NK-92 (cell line): ENCODE data around the gene KCNK18.
"Not testable (repeated sequence)": the region's sequence is repeated elsewhere in the genome, so short reads cannot be mapped to it uniquely, and the experiment has no call there.

Experiments used
- DNase-seq: peaks from one replicate; lab custom pipeline; 2025; ENCODE audit not compliant: unreplicated experiment; lab: John Stamatoyannopoulos, UW

The KCNK18 gene

GRCh38 chr10:117221156-117221711 lies 23.9 kb downstream of the KCNK18 start:
- no peak for DNase-seq

- DNase-seq, result no peak
Observed at GRCh38 chr10:117222552-117222951, 25.3 kb downstream of the KCNK18 start.

GRCh38 chr10:117222976-117223692 lies 25.8 kb downstream of the KCNK18 start:
- DNase-seq, result no peak

GRCh38 chr10:117223693-117224430 lies 26.6 kb downstream of the KCNK18 start:
- DNase-seq, result no peak

GRCh38 chr10:117224881-117225280 lies 27.6 kb downstream of the KCNK18 start:
- no peak for DNase-seq

- no peak for DNase-seq
Observed at GRCh38 chr10:117226813-117227451, 29.6 kb downstream of the KCNK18 start.

GRCh38 chr10:117228210-117228609 lies 30.9 kb downstream of the KCNK18 start:
- no peak for DNase-seq

GRCh38 chr10:117230107-117230506 lies 32.8 kb downstream of the KCNK18 start:
- DNase-seq, result not testable (repeated sequence)

- no peak for DNase-seq
Observed at GRCh38 chr10:117237401-117237991, 40.2 kb downstream of the KCNK18 start.

GRCh38 chr10:117239051-117239450 lies 41.8 kb downstream of the KCNK18 start:
- no peak for DNase-seq

- no peak for DNase-seq
Observed at GRCh38 chr10:117239721-117240620, 42.7 kb downstream of the KCNK18 start.

GRCh38 chr10:117240621-117241529 lies 43.6 kb downstream of the KCNK18 start, which contains the start of gene SLC18A2:
Gene SLC18A2, plus strand, starts transcription at chr10:117241114. Its CDS starts 580 bp downstream, at chr10:117241694.
- DNase-seq, result no peak

- DNase-seq, result no peak
Observed at GRCh38 chr10:117241541-117242462, 44.5 kb downstream of the KCNK18 start.

- no peak for DNase-seq
Observed at GRCh38 chr10:117242463-117242832, 45.2 kb downstream of the KCNK18 start.

GRCh38 chr10:117246997-117247671 lies 49.8 kb downstream of the KCNK18 start:
- no peak for DNase-seq

- no peak for DNase-seq
Observed at GRCh38 chr10:117248750-117249465, 51.6 kb downstream of the KCNK18 start.
